ENCODE results near the gene CRAT. TPM values are rescaled to one million over a fixed set of nuclear protein-coding genes. Genes with fewer than 3 reads are reported as not detected.
"Not testable (repeated sequence)": the region's sequence is repeated elsewhere in the genome, so short reads cannot be mapped to it uniquely, and the experiment has no call there.

CRAT gene
- polyA plus RNA-seq, 3 donors = 51.4 to 74.8 (median 52.2) TPM

GRCh38 chr9:129139993-129140396 is 29.4 kb upstream of the CRAT start:
- 1 to 2% (median 2%) methylated on average over 11 of the region's 11 CpGs for WGBS, 3 donors
- H3K27ac ChIP-seq (ENCODE audit: low read depth, low read length) = peak overlapping the region; percentile 100

- WGBS, 3 donors = 5 to 7% (median 5%) methylated on average over 13 of the region's 13 CpGs
- H3K27ac ChIP-seq (ENCODE audit: low read depth, low read length) = peak overlapping the region; percentile 92
These were observed 28.8 kb upstream of the CRAT start for GRCh38 chr9:129139233-129139992.

- WGBS, 3 donors = 23 to 43% (median 35%) methylated on average over 21 of the region's 21 CpGs
- peak overlapping the region; percentile 92 for H3K27ac ChIP-seq (ENCODE audit: low read depth, low read length)
These were observed 28.1 kb upstream of the CRAT start for GRCh38 chr9:129138476-129139232.

- H3K27ac ChIP-seq (ENCODE audit: low read depth, low read length) = peak overlapping the region; percentile 92
- 71 to 74% (median 73%) methylated on average over 9 of the region's 9 CpGs for WGBS, 3 donors
These were observed 27.5 kb upstream of the CRAT start for GRCh38 chr9:129138144-129138462.

GRCh38 chr9:129137292-129138143 is 26.9 kb upstream of the CRAT start:
- H3K27ac ChIP-seq (ENCODE audit: low read depth, low read length) = peak overlapping the region; percentile 68
- WGBS, 3 donors = 82 to 88% (median 85%) methylated on average over 19 of the region's 19 CpGs

- WGBS, 3 donors = 74 to 85% (median 84%) methylated on average over 16 of the region's 16 CpGs
- no peak overlapping the region for H3K27ac ChIP-seq (ENCODE audit: low read depth, low read length)
These were observed 25.9 kb upstream of the CRAT start for GRCh38 chr9:129136446-129137035.

- WGBS, 3 donors = 85 to 94% (median 90%) methylated on average over 6 of the region's 6 CpGs
- H3K27ac ChIP-seq (ENCODE audit: low read depth, low read length) = no peak overlapping the region
These were observed 24.9 kb upstream of the CRAT start for GRCh38 chr9:129135476-129135875.

GRCh38 chr9:129133082-129133481 is 22.5 kb upstream of the CRAT start:
- 89 to 90% (median 90%) methylated on average over 4 of the region's 4 CpGs for WGBS, 3 donors

GRCh38 chr9:129131300-129132145 is 20.9 kb upstream of the CRAT start:
- H3K27ac ChIP-seq (ENCODE audit: low read depth, low read length) = no peak overlapping the region
- WGBS, 3 donors = 41 to 44% (median 41%) methylated on average over 13 of the region's 13 CpGs

More at GRCh38 chr9:129133082-129133481, 22.5 kb upstream of the CRAT start:
- H3K27ac ChIP-seq (ENCODE audit: low read depth, low read length) = no peak overlapping the region

- WGBS, 3 donors = 67 to 85% (median 67%) methylated on average over 3 of the region's 3 CpGs
- no peak overlapping the region for H3K27ac ChIP-seq (ENCODE audit: low read depth, low read length)
These were observed 20.2 kb upstream of the CRAT start for GRCh38 chr9:129130791-129131190.

GRCh38 chr9:129130271-129130670 is 19.7 kb upstream of the CRAT start:
- WGBS, 3 donors = 90 to 91% (median 91%) methylated on average over 7 of the region's 7 CpGs
- H3K27ac ChIP-seq (ENCODE audit: low read depth, low read length) = not testable (repeated sequence)

GRCh38 chr9:129128689-129129088 is 18.1 kb upstream of the CRAT start:
- 90 to 93% (median 92%) methylated on average over 5 of the region's 5 CpGs for WGBS, 3 donors
- no peak overlapping the region for H3K27ac ChIP-seq (ENCODE audit: low read depth, low read length)

- 57 to 69% (median 63%) methylated on average over 10 of the region's 10 CpGs for WGBS, 3 donors
- no peak overlapping the region for H3K27ac ChIP-seq (ENCODE audit: low read depth, low read length)
These were observed 16.4 kb upstream of the CRAT start for GRCh38 chr9:129126749-129127618.

- H3K27ac ChIP-seq (ENCODE audit: low read depth, low read length) = no peak overlapping the region
- 87 to 94% (median 90%) methylated on average over 8 of the region's 8 CpGs for WGBS, 3 donors
These were observed 14.9 kb upstream of the CRAT start for GRCh38 chr9:129125478-129125877.

GRCh38 chr9:129124506-129125069 is 14.0 kb upstream of the CRAT start:
- WGBS, 3 donors = 51 to 83% (median 71%) methylated on average over 3 of the region's 3 CpGs
- no peak overlapping the region for H3K27ac ChIP-seq (ENCODE audit: low read depth, low read length)

GRCh38 chr9:129122976-129123375 is 12.4 kb upstream of the CRAT start:
- not testable (repeated sequence) for H3K27ac ChIP-seq (ENCODE audit: low read depth, low read length)
- WGBS, 3 donors = 90 to 96% (median 93%) methylated on average over 15 of the region's 15 CpGs

Measured in adipose tissue (tissue), 3 donors.